TTC549 (cell line): ENCODE measurements around the gene TP53RK.

Experiments used
- FAIRE-seq: peaks from 2 replicates; lab custom pipeline; 2012; peaks lifted over from hg19 to GRCh38; lab: Jason Lieb, UNC

TP53RK gene

DNA sequence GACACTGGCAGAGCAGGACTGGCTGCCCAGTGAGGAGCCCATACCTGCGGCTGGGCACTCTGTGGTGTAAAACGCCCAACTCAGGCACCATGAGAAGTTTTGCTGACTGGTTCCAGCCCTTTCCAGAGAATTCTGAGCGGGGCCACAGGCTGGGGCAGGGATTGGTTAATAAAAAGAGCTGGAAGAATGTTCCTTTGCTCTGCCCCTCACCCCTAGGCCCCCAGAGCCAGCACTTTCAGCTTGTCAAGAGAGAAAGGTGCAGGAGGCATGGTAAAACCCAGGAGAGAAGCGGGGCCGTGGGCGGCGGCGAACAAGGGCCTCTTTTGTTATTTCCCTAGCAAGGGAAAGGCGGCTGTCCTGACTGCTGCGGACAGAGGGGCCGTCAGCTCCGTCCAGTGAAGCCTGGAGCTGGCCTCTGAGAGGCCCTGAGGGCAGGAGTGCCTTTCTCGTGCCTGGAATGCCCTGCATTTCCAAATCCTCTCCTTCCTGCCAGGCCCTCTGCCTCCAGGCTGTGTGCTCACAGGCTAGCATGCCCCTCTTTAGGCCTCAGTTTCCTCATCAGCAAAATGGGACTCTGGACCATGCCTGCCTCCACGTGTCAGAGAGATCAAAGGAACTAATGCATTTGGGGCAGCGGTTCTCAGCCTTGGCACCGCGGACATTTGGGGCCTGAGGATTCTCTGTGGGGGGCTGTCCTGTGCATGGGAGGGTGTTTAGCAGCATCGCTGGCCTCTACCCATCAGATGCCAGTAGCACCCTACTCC, 50.9 kb downstream of the TP53RK start:
- FAIRE-seq: no peak

DNA sequence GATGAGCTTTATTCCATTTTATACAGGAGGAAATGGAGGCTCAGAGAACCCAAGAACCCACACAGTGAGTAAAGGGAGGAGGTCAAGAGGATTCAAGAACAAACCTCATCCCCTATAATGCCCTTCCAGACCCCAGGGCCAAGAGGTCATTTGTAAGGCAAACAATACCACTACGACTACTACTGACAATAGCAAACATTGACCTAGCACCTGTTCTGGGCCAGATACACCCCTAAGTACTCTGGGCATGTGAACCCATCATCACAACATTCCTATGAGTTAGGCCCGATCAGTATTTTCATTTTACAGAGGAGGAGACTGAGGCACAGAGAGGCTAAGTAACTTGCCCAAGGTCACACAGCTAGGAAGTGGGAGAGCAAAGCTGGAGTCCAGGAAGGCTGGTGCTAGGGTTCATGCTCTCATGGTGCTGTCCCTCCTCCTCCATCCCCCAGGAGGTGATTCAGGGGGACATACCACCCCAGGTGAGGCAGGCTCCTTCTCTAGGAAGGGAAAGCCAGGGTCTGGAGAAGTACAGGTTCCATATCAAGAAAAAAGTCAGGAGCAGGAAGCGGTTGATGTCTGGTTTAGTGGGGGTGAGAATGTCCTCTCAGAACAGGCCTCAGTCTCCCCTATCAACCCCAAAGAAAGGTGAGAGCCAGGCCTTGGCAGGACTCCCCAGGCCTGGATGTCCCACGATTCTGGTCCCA, 51.7 kb downstream of the TP53RK start:
- FAIRE-seq: no peak

DNA sequence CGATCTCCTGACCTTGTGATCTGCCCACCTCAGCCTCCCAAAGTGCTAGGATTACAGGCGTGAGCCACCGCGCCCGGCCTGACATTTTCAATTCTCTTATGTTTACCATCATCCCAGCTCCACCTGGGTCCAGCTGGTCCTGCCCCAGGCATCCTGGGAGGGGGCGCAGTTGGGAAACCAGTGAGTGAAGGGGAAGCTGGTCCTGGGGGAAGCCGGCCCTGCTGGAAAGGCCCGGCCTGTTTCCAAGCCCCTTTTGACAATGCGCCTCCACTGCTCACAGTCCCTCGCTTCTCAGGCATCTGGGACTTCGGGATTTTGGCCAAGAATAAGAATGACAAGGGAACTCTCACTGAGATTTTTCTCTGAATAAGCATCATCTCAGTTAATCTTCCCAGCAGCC, 52.2 kb downstream of the TP53RK start:
- no peak for FAIRE-seq

DNA sequence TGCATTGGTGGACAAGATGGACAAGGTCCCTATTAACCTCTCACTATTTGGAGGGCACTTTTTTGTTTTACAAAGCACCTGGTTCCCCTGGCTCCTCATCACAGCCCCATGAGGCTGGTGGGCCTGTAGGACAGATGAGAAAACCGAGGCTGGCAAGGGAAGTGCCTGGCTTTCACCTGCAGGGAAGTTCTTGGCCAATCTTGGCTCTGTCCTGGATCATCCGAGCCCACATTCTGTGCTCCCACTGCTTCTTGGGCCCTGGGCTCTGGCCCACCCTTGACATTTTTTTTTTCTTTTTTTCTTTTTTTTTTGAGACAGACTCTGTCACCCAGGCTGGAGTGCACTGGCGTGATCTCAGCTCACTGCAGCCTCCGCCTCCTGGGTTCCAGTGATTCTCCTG, 52.7 kb downstream of the TP53RK start:
- FAIRE-seq: no peak

DNA sequence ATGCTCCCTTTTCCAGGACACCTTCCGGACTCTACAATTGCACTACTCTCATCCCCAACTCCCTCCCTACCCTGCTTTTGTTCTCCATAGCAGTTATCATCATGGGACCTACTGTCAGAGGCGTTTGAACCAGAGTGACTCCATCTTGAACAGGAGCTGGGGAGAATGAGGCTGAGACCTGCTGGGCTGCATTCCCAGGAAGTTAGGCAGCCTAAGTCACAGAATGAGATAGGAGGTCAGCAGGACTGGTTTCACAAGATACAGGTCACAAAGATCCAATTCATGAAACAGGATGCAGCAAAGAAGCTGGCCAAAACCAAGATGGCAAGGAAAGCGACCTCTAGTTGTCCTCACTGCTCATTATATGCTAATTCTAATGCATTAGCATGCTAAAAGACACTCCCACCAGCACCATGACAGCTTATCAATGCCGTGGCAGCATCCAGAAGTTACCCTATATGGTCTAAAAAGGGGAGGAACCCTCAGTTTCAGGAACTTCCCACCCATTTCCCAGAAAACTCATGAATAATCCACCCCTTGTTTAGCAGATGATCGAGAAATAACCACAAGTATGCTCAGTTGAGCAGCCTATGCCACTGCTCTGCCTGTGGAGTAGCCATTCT, 53.6 kb downstream of the TP53RK start:
- no peak for FAIRE-seq

DNA sequence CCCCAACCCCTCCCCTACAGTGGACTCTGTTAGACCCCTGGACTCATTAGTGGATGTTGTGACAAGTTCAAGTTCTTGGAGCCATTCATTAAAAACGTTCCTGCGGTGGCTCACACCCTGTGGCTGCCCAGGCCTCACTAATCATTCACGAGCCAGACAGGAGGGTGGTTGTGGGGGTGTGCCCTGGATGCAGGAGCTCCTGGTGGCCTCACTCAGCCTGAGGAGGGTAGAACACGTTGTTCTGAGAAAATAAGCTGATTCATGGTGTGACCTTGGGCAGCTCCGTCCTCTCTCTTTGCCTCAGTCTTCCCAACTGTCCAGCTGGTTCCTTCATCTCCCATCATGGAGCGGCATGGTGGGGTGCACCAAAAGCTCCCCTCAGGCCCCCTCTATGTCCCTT, 54.7 kb downstream of the TP53RK start:
- FAIRE-seq: no peak
